Measurements from ENCODE around the gene KRT83. TPM values are rescaled to one million over a fixed set of nuclear protein-coding genes. Genes with fewer than 3 reads are reported as not detected.

The KRT83 gene
- total RNA-seq, 1 experiment from 2014 or later = 12.2 TPM

- TF ChIP-seq CTCF (IDR thresholded peaks at IDR 0.05; ENCODE audit: unreplicated experiment) = no peak
- ChIA-PET POLR2A (interaction anchor here (0.7 to 1.0 kb wide), 3 partner anchors 10 to 119 kb away, joined by 3 to 4 read pairs (median 3); no protein-coding TSS in a partner anchor), CTCF (interaction anchor here (0.7 kb wide), 1 partner anchor 68 kb away, joined by 3 read pairs; no protein-coding TSS in a partner anchor)
- Mint-ChIP-seq H3K36me3 (ENCODE audit: insufficient read depth, unreplicated experiment) (no peaks in the 10 kb centered on the region), H3K9me3 (ENCODE audit: unreplicated experiment) (peaks cover 14% of the 10 kb centered on the region), H3K27ac (ENCODE audit: low read depth, unreplicated experiment) (no peak overlapping the region), H3K4me3 (ENCODE audit: unreplicated experiment) (no peak overlapping the region), H3K27me3 (ENCODE audit: insufficient read depth, unreplicated experiment) (no peaks in the 10 kb centered on the region), H3K4me1 (ENCODE audit: insufficient read depth, unreplicated experiment) (peaks cover 36% of the 10 kb centered on the region)
- intact Hi-C loops (cut with micrococcal nuclease) = no loop called here
- no TSS peak for BruUV-seq (replicated peaks)
- DNase-seq (ENCODE audit: unreplicated experiment) = no peak
These were observed 45.5 kb downstream of the KRT83 start for GRCh38 chr12:52275686-52276085.

GRCh38 chr12:52274521-52275120, 46.6 kb downstream of the KRT83 start, which contains the start of gene KRT86:
Gene KRT86, plus strand, starts transcription at chr12:52274645. Its CDS starts 27,272 bp downstream, at chr12:52301917.
- intact Hi-C loops (cut with micrococcal nuclease) = no loop called here
- peaks cover 30% of the 10 kb centered on the region for H3K4me1 Mint-ChIP-seq (ENCODE audit: insufficient read depth, unreplicated experiment)
- H3K27ac Mint-ChIP-seq (ENCODE audit: low read depth, unreplicated experiment) = no peak within 1 kb of the TSS
- no peaks in the 10 kb centered on the region for H3K27me3 Mint-ChIP-seq (ENCODE audit: insufficient read depth, unreplicated experiment)
- DNase-seq (ENCODE audit: unreplicated experiment) = no peak
- no TSS peak for BruUV-seq (replicated peaks)
- no peaks in the 10 kb centered on the region for H3K36me3 Mint-ChIP-seq (ENCODE audit: insufficient read depth, unreplicated experiment)
- H3K4me3 Mint-ChIP-seq (ENCODE audit: unreplicated experiment) = no peak within 1 kb of the TSS
- ChIA-PET CTCF (interaction anchor here (0.6 to 0.9 kb wide), 6 partner anchors 11 to 338 kb away, joined by 3 to 4 read pairs (median 3); no protein-coding TSS in a partner anchor), POLR2A (interaction anchor here (0.6 to 1.0 kb wide), 3 partner anchors 12 to 84 kb away, joined by 3 to 4 read pairs (median 3); no protein-coding TSS in a partner anchor)
- H3K9me3 Mint-ChIP-seq (ENCODE audit: unreplicated experiment) = peaks cover 14% of the 10 kb centered on the region
- TF ChIP-seq CTCF (IDR thresholded peaks at IDR 0.05; ENCODE audit: unreplicated experiment) = no peak

- DNase-seq (ENCODE audit: unreplicated experiment) = peak; percentile 64
- H3K9me3 Mint-ChIP-seq (ENCODE audit: unreplicated experiment) = peaks cover 14% of the 10 kb centered on the region
- no peak overlapping the region for H3K27ac Mint-ChIP-seq (ENCODE audit: low read depth, unreplicated experiment)
- no peak overlapping the region for H3K4me3 Mint-ChIP-seq (ENCODE audit: unreplicated experiment)
- H3K27me3 Mint-ChIP-seq (ENCODE audit: insufficient read depth, unreplicated experiment) = no peaks in the 10 kb centered on the region
- POLR2A ChIA-PET = interaction anchor here (1.1 to 2.8 kb wide), 5 partner anchors 9 to 34 kb away, joined by 3 to 14 read pairs (median 4); no protein-coding TSS in a partner anchor
- H3K4me1 Mint-ChIP-seq (ENCODE audit: insufficient read depth, unreplicated experiment) = peaks cover 6% of the 10 kb centered on the region
- intact Hi-C loops (cut with micrococcal nuclease) = no loop called here
- no TSS peak for BruUV-seq (replicated peaks)
- TF ChIP-seq CTCF (IDR thresholded peaks at IDR 0.05; ENCODE audit: unreplicated experiment) = no peak
- H3K36me3 Mint-ChIP-seq (ENCODE audit: insufficient read depth, unreplicated experiment) = no peaks in the 10 kb centered on the region
- CTCF ChIA-PET = interaction anchor here (0.6 to 1.6 kb wide), 3 partner anchors 19 to 724 kb away, joined by 3 to 5 read pairs (median 5); no protein-coding TSS in a partner anchor
These were observed 50.0 kb downstream of the KRT83 start for GRCh38 chr12:52271158-52271557.

DNA sequence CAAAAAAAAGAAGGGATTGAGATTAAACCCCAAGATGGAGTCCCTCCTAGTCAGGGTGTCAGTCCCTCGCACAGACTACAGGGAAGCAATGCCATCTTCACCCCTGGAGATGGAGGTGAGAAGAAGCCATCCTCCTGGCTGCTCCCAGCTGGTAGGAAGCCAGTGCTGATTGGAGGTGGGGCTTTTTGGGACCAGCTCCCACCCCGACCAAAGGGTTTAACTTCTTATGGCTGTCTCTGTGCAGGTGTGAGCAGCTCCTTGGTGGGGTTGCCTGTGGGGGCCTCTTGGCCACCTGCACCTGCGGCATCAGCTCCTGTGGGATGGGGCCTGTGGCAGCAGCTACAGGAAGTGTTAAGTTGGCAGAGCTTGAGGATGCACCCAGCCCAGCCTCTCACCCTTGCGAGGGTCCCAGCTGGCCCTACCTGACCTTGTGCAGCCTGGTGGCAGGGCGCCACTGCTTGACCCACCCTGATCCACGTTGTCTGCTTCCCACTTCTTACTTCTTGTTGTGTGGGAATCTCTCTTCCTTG, 50.6 kb downstream of the KRT83 start:
- peaks cover 14% of the 10 kb centered on the region for H3K9me3 Mint-ChIP-seq (ENCODE audit: unreplicated experiment)
- no peaks in the 10 kb centered on the region for H3K36me3 Mint-ChIP-seq (ENCODE audit: insufficient read depth, unreplicated experiment)
- no peak overlapping the region for H3K4me3 Mint-ChIP-seq (ENCODE audit: unreplicated experiment)
- ChIA-PET CTCF (interaction anchor here (1.3 to 1.6 kb wide), 3 partner anchors 9 to 58 kb away, joined by 5 to 12 read pairs (median 5); no protein-coding TSS in a partner anchor), POLR2A (interaction anchor here (1.1 to 2.8 kb wide), 4 partner anchors 10 to 34 kb away, joined by 3 to 14 read pairs (median 4); no protein-coding TSS in a partner anchor)
- TF ChIP-seq CTCF (IDR thresholded peaks at IDR 0.05; ENCODE audit: unreplicated experiment) = no peak
- H3K4me1 Mint-ChIP-seq (ENCODE audit: insufficient read depth, unreplicated experiment) = peaks cover 6% of the 10 kb centered on the region
- no TSS peak for BruUV-seq (replicated peaks)
- intact Hi-C loops (cut with micrococcal nuclease) = no loop called here
- no peaks in the 10 kb centered on the region for H3K27me3 Mint-ChIP-seq (ENCODE audit: insufficient read depth, unreplicated experiment)
- no peak overlapping the region for H3K27ac Mint-ChIP-seq (ENCODE audit: low read depth, unreplicated experiment)
- DNase-seq (ENCODE audit: unreplicated experiment) = no peak

All from MCF 10A (cell line).